K562 (cell line): ENCODE results near the gene LDHAL6A. TPM values are rescaled to one million over a fixed set of nuclear protein-coding genes. Genes with fewer than 3 reads are reported as not detected.

ENCODE experiments used
- DIDO1 ChIP-seq: fragments of 450-650 bp; IDR thresholded peaks from 2 replicates; pipeline ENCODE4 v1.6.1; 2016; ENCODE audit warnings: low read depth, missing biosample characterization, missing genetic modification characterization
- FIP1L1 ChIP-seq: fragments of 200-400 bp; formaldehyde crosslinking; IDR thresholded peaks from 2 replicates; pipeline ENCODE4 v1.6.1; 2018; ENCODE audit warnings: mild to moderate bottlenecking, low read depth, low read length; ENCODE audit not compliant: poor library complexity, severe bottlenecking
- L3MBTL2 ChIP-seq: fragments of 450-650 bp; IDR thresholded peaks from 2 replicates; pipeline ENCODE4 v1.6.1; 2016; ENCODE audit warnings: mild to moderate bottlenecking, moderate library complexity
- MBD2 ChIP-seq: sonication (generic); IDR thresholded peaks from 2 replicates; pipeline ENCODE4 v1.6.1; 2016; ENCODE audit warnings: low read depth, borderline replicate concordance
- NBN ChIP-seq: fragments of 450-650 bp; IDR thresholded peaks from 2 replicates; pipeline ENCODE4 v1.6.1; 2016; ENCODE audit warnings: low read depth, mild to moderate bottlenecking
- NR2C1 ChIP-seq, 2 experiments: fragments of 450-650 bp; IDR thresholded peaks; 2 replicates each; pipeline ENCODE4 v1.6.1; 2017; ENCODE audit warnings: mild to moderate bottlenecking in 2 of 2, antibody characterized with exemption in 1 of 2, inconsistent platforms in 1 of 2, missing compliant biosample characterization in 1 of 2, missing genetic modification characterization in 1 of 2
- PTBP1 ChIP-seq: fragments of 200-400 bp; formaldehyde crosslinking; IDR thresholded peaks from 2 replicates; pipeline ENCODE4 v1.6.1; 2017; ENCODE audit warnings: low read depth, low read length
- REST ChIP-seq, 2 experiments: fragments of 450-650 bp; formaldehyde crosslinking in 1 of 2; IDR thresholded peaks; 2 replicates each; pipeline versions ENCODE4 v1.4.0 to v1.6.1; 2014 to 2020; ENCODE audit warnings: mild to moderate bottlenecking in 2 of 2, borderline replicate concordance in 1 of 2, low read depth in 1 of 2
- SP1 ChIP-seq: sonication (generic); formaldehyde crosslinking; IDR thresholded peaks from 2 replicates; pipeline ENCODE4 v1.8.1; 2022; ENCODE audit warnings: mild to moderate bottlenecking, missing genetic modification reagents
- TAF1 ChIP-seq: IDR thresholded peaks from 2 replicates; pipeline ENCODE4 v1.6.1; 2011; ENCODE audit warnings: mild to moderate bottlenecking, low read length, moderate library complexity; ENCODE audit not compliant: insufficient read depth, control insufficient read depth, severe bottlenecking; ENCODE audit errors: extremely low read depth
- VEZF1 ChIP-seq: fragments of 200-800 bp; sonication (Bioruptor generic); IDR thresholded peaks from 2 replicates; pipeline ENCODE4 v1.6.1; 2017; ENCODE audit warnings: missing genetic modification characterization, missing compliant biosample characterization
- ZNF263 ChIP-seq: sonication (generic); formaldehyde crosslinking; IDR thresholded peaks from 2 replicates; pipeline ENCODE4 v1.8.0; 2022; ENCODE audit warnings: mild to moderate bottlenecking, missing genetic modification reagents, borderline replicate concordance
- ZNF395 ChIP-seq: fragments of 200-800 bp; sonication (Bioruptor generic); IDR thresholded peaks from 2 replicates; pipeline ENCODE4 v1.6.1; 2017; ENCODE audit warnings: missing genetic modification characterization, missing compliant biosample characterization
- polyA plus RNA-seq, 8 experiments: library from polyadenylated mRNA; depleted of rRNA in 4 of 8; stranded (reverse) in 5 of 8; unstranded in 3 of 8; fragments of >200 nt; fragmentation: Nextera tagmentation in 2 of 8; fragmentation: Illumina TruSeq in 1 of 8; extraction: Ambion mirVana in 2 of 8; extraction: Trizol in 1 of 8; gene quantifications; 2 replicates each; pipeline versions ENCODE4 v1.2.1 to v1.2.3, GENCODE V29; 2011 to 2014; ENCODE audit warnings: inconsistent platforms in 1 of 8, missing spikeins in 1 of 8
- total RNA-seq, 7 experiments: library from RNA; depleted of rRNA in 6 of 7; stranded (reverse); fragments of >200 nt in 6 of 7; fragmentation: Illumina TruSeq in 2 of 7; extraction: Trizol in 2 of 7; gene quantifications; 2 replicates each; pipeline versions ENCODE4 v1.2.1 to v1.2.3, GENCODE V29; 2011 to 2021; ENCODE audit warnings: low replicate concordance in 1 of 7

Gene LDHAL6A
- total and polyA plus RNA-seq, 9 of the 15 experiments (the other 6 are each of a cell fraction or from before 2014, with no cell fraction given): 0.04 TPM; not detected in 8

GRCh38 chr11:18526521-18527296 lies 71.1 kb downstream of the LDHAL6A start, which contains the start of gene TSG101 (continued):
- TF ChIP-seq ZNF395 (peak; percentile 87; the same call in 1 of the 2 replicates), VEZF1 (CRISPR knock-in tag) (peak; percentile 57), TAF1 (peak; percentile 92), DIDO1 (tag) (0 out of 2 replicates have a peak, but pooled peaks have one; percentile 30), MBD2 (peak; percentile 84), L3MBTL2 (peak; percentile 29), NBN (peak; percentile 74), PTBP1 (no peak), SP1 (CRISPR knock-in tag) (peak; percentile 18; the same call in 1 of the 2 replicates), NR2C1 (IDR thresholded peaks at IDR 0.05) (peak; percentile 72; the same call in 1 of the 2 replicates), NR2C1 (tag; IDR thresholded peaks at IDR 0.05) (peak; percentile 47; the same call in 1 of the 2 replicates), ZNF263 (no peak), FIP1L1 (peak; percentile 44), REST (IDR thresholded peaks at IDR 0.05; ENCODE audit: borderline replicate concordance) (no peak), REST (CRISPR knock-in tag; IDR thresholded peaks at IDR 0.05; ENCODE audit: low read depth) (peak; percentile 80; the same call in 1 of the 2 replicates)
